NCI-H2029 (cell line): ENCODE data around the gene TRPM6.
"Not testable (repeated sequence)": the region's sequence is repeated elsewhere in the genome, so short reads cannot be mapped to it uniquely, and the experiment has no call there.

ENCODE experiments used
- DNase-seq: peaks from one replicate; lab custom pipeline; 2025; lab: John Stamatoyannopoulos, UW

The TRPM6 gene, protein sequence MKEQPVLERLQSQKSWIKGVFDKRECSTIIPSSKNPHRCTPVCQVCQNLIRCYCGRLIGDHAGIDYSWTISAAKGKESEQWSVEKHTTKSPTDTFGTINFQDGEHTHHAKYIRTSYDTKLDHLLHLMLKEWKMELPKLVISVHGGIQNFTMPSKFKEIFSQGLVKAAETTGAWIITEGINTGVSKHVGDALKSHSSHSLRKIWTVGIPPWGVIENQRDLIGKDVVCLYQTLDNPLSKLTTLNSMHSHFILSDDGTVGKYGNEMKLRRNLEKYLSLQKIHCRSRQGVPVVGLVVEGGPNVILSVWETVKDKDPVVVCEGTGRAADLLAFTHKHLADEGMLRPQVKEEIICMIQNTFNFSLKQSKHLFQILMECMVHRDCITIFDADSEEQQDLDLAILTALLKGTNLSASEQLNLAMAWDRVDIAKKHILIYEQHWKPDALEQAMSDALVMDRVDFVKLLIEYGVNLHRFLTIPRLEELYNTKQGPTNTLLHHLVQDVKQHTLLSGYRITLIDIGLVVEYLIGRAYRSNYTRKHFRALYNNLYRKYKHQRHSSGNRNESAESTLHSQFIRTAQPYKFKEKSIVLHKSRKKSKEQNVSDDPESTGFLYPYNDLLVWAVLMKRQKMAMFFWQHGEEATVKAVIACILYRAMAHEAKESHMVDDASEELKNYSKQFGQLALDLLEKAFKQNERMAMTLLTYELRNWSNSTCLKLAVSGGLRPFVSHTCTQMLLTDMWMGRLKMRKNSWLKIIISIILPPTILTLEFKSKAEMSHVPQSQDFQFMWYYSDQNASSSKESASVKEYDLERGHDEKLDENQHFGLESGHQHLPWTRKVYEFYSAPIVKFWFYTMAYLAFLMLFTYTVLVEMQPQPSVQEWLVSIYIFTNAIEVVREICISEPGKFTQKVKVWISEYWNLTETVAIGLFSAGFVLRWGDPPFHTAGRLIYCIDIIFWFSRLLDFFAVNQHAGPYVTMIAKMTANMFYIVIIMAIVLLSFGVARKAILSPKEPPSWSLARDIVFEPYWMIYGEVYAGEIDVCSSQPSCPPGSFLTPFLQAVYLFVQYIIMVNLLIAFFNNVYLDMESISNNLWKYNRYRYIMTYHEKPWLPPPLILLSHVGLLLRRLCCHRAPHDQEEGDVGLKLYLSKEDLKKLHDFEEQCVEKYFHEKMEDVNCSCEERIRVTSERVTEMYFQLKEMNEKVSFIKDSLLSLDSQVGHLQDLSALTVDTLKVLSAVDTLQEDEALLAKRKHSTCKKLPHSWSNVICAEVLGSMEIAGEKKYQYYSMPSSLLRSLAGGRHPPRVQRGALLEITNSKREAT (N-terminal part only)

DNA sequence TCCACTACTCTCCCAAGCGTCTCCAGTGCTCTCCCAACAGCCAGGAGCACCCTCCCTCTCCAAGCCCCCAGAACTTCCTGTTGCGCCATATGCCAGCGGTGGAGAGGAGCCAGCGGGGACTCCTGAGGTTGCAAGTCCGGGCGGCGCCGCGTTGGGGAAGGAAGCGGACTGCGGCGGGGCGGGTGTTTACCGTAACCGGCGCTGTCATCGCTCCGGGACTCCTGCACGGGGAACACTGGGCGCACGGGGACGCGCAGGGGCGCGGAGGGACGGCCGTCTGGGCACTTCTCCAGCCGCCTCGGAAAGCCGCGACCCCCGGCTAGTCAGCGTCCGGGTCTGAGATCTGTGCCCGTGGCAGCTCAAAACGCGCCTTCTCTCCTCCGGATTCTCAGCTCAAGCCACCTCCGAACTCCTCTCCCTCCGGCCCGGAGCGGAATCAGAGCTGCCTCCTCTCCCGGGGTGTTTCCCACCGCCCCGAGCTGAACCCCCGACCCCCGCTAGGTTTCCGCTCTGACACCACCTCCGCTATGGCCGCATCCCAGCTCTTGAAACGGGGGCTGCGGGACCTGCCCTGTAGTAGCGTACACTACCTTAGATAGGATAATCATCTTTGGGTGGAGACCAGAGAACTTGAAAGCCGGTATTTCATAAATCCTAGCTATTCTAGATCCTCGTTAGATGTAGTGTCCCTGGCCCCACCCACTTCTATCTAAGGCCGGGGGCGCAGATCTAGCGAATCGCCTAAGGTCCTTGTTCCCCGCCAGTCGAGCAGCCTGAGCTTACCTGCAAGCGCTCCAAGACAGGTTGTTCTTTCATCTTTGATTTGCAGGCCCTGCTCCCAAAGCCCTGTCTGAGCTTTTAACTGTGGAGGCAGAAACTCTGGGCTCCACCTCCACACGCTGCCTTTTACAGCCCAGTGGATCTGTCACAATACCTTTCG lies at the start of gene TRPM6:
Gene TRPM6, minus strand, starts transcription at position 881 of the 940 bp plus-strand sequence. Its CDS starts 65 bp downstream, at position 816.
- DNase-seq, result peak; percentile 67

DNA sequence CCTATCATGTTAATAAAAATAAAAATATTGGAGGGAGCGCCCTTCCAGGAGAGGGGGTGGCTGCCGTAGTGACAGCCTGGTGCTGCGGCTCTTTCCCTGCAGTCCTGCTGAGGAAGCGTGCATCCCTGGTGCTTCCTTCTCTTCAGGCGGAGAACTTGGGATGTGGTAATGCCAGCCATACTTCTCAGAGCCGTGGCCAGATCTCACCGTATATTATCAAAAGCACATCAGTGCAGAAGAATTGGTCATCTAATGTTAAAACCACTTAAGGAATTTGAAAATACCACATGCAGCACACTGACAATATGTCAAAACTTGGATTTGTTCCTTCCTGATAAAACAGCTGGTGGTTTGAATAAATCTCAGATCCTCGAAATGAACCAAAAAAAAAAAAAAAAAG lies 47.3 kb upstream of the TRPM6 start:
- no peak for DNase-seq

DNA sequence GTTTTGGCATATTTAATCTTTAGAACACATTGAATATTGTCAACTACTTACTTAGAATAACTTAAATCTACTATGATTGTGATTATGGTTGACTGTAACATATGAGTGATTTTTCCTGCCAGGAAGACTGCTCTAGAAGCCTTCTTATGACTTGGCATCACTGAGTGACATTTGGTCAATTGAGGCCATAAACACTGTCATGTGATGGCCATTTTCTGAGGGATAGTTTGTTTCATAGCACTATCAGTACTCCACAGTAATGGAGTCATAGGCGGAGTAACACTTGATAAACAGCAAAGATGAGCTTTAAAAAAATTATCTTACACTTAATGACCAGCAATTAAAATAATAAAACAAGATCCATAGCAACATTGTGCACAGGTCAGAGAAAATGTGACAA lies 34.0 kb upstream of the TRPM6 start:
- no peak for DNase-seq

DNA sequence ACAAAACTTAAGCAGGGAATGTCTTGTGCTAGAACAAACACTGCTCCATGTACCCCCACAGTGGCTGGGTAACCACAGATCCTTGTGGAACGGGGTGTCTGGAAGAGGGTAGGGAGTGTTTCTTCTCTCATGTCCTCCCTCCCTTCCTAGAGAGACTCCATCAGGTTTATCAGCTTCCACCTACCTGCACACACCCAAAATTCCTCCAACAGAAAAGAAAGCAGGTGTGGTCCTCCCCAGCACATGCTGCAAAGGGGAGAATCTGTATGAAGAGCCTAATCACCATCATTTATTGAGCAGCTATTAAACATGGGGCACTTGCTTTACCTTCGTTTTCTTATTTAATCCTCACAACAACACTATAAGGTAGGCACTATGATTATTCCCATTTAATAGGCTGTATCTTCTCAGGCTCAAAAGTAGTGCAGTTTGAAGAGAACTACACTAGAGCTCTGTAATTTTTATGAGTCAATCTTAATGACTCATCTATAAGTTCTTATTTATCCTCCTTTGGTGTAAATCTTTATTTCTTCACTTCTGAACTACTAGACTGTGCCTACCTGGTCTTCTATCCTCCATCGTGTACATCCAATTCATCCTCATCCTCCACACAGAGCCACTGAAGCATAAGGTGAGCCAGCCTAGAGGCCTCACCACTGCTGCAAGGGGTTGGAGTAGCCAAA lies 33.4 kb upstream of the TRPM6 start:
- DNase-seq, result no peak

DNA sequence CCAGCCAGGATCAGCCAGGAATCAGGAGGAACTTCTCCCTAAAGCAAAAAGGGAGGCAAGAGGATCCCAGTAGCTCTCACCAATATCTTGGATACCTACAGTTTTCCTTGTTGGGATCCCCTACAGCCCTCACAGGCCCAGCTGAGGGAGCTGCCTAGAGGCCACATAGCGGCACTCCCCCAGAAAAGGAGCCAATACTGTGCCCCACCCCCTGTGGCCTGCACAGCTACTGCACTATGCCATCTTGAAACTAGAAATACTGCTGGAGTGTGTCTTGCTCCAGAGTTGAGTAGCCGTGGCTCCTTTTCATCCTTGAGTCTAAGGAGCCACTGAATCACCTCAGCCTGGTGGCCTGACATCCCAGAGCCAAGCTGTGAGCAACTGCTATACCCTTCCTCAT lies 22.3 kb upstream of the TRPM6 start:
- DNase-seq, result no peak

DNA sequence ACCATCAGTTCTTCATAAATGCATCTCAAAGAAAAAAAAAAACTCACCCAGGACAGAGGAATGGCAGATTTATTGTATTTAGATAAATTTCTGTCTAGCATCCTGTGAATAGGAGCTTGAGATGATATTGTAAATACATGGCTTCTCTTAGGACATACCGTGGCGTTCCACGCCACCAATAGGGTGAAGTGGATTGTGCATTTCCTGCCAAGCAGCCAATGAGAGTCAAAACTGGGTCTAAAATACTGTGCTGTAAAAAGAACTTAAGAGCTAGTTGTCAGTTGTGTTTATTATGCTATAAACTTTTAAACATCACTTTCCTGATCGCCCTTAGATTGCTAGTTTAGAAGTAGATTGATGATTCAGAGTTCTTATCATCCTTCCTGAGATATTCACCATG lies 20.9 kb upstream of the TRPM6 start:
- DNase-seq, result no peak

DNA sequence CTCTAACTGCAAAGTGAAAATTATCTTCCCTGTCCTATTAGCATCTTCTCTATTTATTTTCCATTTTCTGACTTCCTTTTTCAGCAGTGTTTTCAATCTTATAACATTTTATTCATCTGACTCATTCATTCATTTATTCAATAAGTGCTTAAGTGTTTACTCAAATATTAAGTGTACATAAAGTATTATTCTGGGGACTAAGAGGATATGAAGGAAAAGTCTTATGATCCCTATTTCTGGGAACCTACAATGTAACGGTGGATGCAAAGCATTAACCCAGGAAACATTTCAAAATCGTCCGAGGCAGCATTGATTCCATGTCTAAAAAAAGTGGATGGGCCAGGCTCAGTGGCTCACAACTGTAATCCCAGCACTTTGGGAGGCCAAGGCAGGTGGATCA lies 19.4 kb upstream of the TRPM6 start:
- no peak for DNase-seq

DNA sequence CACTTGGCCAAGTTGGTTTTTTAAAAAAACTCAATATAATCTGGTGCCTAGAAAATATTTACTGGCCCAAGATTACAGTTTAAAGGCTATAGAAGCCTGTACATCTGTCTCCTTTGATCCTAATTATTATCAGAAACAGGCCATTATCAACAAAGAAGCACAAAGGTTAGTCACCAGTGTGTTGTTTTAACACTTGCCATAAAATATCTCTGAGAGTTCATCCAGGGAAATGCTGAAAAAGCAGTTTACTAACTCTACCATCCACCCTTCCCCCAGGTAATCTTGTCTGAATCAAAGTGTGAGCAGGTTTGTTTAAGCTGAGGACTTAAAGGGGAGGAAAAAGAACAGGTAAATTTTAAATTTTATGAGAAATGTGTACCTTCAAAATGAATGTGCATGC lies 13.3 kb upstream of the TRPM6 start:
- no peak for DNase-seq

DNA sequence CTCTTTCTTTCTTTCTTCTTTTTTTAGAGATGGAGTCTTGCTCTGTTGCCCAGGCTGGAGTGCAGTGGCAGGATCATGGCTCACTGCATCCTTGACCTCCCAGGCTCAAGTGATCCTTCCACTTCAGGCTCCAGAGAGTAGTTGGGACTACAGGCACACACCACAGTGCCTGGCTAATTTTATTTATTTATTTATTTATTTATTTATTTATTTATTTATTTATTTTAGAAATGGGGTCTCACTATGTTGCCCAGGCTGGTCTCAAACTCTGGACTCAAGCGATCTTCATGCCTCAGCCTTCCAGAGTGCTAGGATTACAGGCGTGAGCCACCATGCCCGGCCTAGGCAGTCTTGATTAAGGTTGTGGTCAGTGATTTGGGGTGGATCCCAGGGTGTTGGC lies 728 bp upstream of the TRPM6 start:
- not testable (repeated sequence) for DNase-seq

DNA sequence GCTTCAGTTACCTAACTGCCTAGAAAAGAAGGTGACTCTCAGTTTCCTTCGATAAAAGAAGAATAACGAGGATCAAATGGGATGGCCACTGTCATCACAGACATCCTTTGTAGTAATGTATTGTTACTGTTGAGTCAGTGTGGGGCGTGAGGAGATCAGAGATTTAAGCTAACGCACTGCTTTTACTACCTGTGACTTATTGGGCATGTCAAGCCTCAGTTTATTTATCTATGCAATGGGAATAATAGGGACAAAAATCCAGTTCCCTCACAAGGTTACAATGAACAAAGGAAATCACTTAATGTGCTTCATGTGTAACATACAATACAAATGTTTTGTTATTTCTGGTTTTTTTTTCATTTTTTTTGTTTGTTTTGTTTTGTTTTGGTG lies 255 bp upstream of the TRPM6 start:
- DNase-seq, result no peak

DNA sequence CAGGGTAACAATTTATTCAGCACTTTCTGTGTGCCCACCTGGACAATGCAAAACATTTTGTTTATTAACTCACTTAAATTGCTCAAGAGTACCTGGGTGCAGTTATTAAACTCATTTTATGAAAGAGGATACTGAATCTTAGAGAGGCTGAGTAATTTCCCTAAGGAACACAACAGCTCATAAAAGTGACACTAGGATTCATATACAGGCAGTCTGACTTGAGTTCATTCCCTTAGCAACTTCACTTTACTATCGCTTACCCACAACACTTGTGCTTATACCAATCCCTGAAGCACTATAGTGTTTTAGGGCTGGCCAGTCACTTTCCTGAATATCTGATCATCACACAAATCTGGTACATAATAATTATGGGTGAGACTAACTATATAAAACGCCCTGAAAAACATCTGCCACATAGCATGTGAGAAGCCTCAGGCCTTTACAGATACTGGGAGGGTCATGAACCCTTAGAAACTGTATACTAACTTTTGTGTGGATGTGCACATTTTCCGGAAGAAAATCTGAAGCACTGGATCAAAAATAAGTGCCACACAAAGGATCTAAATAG lies 11.3 kb downstream of the TRPM6 start:
- no peak for DNase-seq

DNA sequence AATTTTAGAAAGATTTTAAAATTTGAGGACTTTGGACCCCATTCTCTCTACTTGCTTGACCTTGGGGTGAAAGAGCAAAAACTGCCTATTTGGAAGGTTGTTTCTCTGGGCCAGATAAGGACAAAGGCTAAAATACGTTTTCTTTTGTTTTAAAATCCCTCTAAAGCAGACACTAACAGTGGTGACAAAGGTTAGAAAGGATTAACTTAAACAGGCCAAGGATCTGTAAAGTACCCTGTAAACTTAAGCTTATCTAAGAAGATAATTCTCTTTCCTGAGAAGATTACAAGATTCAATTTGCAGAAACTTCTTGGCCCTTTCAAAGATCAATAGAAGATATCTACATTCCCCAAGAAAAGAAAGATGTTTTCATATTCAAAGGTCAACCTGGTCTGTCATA lies 12.1 kb downstream of the TRPM6 start:
- no peak for DNase-seq

DNA sequence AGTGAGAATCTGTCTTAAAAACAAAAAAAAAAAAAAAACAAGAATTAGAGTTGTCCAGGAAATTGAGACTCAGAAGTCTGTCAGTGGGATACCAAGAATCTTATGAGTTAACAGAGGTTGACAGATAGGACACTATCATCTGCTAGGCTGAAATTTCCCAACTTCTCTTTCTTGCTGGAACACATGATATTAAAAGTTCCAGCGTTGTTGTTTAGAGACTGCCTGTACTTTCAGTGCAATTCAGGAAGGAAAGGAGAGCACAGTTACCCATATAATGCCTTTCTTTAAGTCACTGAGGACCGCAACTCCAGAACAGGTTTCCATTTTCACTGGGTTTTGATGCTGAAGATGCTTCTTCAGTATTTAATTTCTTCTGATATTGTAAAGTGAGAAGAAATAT lies 13.5 kb downstream of the TRPM6 start:
- DNase-seq, result no peak

DNA sequence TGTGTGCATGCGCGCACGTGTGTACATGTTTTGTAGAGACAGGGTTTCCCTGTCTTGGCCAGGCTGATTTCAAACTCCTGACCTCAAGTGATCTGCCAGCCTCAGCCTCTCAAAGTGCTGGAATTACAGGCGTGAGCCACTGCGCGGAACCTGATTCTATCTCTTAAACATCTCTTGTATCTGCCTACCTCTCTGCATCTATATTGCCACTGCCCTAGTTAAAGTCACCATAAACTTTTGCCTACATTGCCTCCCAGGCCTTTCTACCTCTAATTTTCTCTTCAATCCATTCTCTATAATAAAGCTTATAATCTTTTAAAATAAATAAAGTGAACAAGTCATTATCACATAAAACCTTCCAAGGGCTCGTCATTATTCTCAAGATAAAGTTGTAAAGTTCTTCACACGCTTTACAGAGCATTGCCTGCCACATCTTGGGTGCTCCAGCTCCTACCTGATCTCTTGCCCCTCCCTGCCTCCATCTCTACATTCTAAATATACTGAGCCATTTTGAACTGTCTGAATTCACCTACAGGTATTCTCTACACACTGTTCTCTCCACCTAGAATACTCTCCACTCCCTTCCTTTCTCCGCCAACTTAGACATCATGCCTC lies 15.0 kb downstream of the TRPM6 start:
- no peak for DNase-seq

DNA sequence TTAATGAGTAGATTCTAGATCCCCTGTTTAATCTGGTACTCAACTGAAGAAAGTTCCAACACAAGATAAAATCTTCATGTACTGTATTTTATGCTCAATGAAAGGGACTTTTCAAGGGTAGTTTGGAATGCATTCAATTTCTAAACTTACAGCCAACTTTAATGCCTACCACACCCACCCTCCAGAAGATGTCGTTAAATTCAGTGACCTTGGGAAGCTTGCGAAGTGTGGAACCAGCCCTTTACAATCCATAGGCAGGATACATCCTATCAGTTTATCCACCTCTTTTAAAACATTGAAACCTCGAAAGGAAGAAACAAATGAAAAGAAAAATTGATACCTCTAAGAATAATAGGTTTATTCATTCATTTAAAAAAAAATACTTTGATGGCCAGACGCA lies 20.2 kb downstream of the TRPM6 start:
- no peak for DNase-seq

DNA sequence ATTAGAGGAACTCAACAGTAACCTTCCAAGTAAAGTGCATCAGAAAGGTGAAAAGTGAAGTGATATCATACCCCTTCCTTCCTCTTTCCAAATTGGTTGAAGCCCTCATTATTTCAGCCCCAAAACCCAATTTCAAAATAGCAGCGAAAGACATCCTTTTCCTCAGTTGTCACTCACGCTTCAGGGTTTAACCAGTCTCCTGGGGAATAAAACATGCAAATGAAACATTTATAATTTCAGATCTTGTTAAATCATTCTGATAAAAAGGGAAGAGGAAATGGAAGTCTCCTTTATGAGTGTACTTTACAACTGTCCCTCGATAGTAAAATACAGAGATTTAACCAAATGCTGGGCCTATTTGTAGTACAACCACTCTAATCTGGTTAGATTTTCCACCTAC lies 22.5 kb downstream of the TRPM6 start:
- no peak for DNase-seq

DNA sequence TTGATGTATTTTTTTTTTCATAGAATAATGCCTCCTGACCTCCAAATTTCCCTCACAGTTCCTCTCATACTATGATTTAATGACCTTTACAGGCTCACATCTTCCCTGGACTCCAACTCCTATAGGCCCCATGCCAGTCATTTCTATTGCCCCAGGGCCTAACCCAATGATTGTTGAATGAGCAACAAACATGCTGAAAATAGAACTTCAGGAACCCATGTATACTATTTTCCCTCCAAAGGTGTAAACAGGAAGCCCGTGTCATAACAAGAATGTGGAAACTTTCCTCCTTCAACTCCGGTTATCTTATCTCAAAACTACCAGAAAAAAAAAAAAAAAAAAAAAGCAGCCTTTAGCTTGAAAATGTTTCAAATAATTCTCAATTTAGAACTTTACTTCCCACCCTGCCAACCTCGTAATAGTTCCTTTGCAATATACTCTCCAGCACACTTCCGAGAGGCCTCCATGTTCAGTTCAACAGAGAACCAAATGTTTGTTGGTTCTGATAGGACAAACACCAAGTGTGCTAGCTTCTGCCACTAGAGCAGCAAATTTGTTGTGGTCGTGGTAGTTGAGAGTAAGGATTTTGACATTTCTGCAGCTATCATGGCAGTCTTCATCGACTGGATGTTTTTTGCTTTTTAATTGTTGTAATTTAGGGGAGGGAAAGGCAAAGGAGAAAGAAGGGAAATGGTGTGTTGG lies 25.8 kb downstream of the TRPM6 start:
- no peak for DNase-seq

DNA sequence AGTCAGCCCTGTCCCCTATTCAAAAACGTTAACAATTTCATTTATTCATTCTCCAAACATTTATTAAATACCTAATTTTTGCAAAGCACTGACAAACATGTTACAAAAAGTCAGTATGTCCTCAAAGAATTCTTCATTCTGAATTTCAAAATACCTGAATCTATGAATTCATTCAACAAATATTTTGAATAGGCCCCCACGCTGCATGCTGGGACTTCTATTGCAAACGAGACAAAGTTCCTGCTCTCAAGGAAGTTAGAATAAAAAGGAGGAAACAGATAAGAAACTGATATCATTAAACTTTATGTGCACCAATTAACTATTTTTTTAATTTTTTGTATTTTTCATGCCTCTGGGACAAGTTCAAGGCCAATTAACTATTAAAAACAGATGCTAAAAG lies 26.6 kb downstream of the TRPM6 start:
- DNase-seq, result no peak

DNA sequence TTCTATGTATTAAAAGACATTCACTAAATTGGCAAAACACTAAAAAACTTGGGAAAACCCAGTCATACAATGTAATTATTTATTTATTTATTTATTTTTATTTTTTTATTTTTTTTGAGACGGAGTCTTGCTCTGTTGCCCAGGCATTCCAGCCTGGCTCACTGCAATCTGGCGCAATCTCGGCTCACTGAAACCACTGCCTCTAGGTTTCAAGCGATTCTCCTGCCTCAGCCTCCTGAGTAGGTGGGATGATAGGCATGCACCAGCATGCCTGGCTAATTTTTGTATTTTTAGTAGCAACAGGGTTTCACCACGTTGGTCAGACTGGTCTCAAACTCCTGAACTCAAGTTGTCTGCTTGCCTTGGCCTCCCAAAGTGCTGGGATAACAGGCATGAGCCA lies 27.5 kb downstream of the TRPM6 start:
- not testable (repeated sequence) for DNase-seq
